Measurements from ENCODE around the gene MORF4L1. TPM values are rescaled to one million over a fixed set of nuclear protein-coding genes. Genes with fewer than 3 reads are reported as not detected.
"Not testable (repeated sequence)": the region's sequence is repeated elsewhere in the genome, so short reads cannot be mapped to it uniquely, and the experiment has no call there.

MORF4L1 gene
- total RNA-seq: 100 to 1,000 TPM; 170 TPM

GRCh38 chr15:78872155-78872971 is at the start of gene MORF4L1:
Gene MORF4L1, plus strand, starts transcription at chr15:78872890. Its CDS starts 128 bp downstream, at chr15:78873018.
- ATAC-seq (replicated peaks in 1 of 2) (peak; percentile 88 to 89), DNase-seq (peak; percentile 96 to 97)
- peaks cover 13 to 16% of the 10 kb centered on the region in 2 donors for H3K36me3 Mint-ChIP-seq (ENCODE audit: insufficient read depth in 2 of 2)
- peak within 1 kb of the TSS; percentile 89 to 91 for H3K4me3 Mint-ChIP-seq
- H3K4me1 Mint-ChIP-seq (ENCODE audit: low read depth): peaks cover 45% of the 10 kb centered on the region
- H3K27me3 Mint-ChIP-seq (ENCODE audit: low read depth): no peaks in the 10 kb centered on the region
- peak within 1 kb of the TSS; percentile 96 for H3K27ac Mint-ChIP-seq
- H3K9me3 Mint-ChIP-seq: no peaks in the 10 kb centered on the region

GRCh38 chr15:78828920-78829319 is 43.8 kb upstream of the MORF4L1 start:
- Mint-ChIP-seq H3K36me3 (ENCODE audit: insufficient read depth in 2 of 2) (no peaks in the 10 kb centered on the region), H3K27ac (no peak overlapping the region), H3K27me3 (ENCODE audit: low read depth) (peaks cover 22% of the 10 kb centered on the region), H3K4me3 (no peak overlapping the region), H3K9me3 (no peaks in the 10 kb centered on the region), H3K4me1 (ENCODE audit: low read depth) (peaks cover 12% of the 10 kb centered on the region)
- ATAC-seq (replicated peaks in 1 of 2) (no peak), DNase-seq (no peak)

GRCh38 chr15:78830514-78831228 is 42.0 kb upstream of the MORF4L1 start:
- Mint-ChIP-seq H3K27me3 (ENCODE audit: low read depth) (peaks cover 22% of the 10 kb centered on the region), H3K27ac (no peak overlapping the region), H3K4me3 (peak overlapping the region; percentile 62 to 77), H3K36me3 (ENCODE audit: insufficient read depth in 2 of 2) (no peaks in the 10 kb centered on the region), H3K9me3 (no peaks in the 10 kb centered on the region), H3K4me1 (ENCODE audit: low read depth) (peaks cover 12% of the 10 kb centered on the region)
- ATAC-seq (replicated peaks in 1 of 2): peak; percentile 57 to 64
- DNase-seq: peak in 1 of 2 donors; percentile 9

GRCh38 chr15:78831229-78832207 is 41.2 kb upstream of the MORF4L1 start:
- ATAC-seq (replicated peaks in 1 of 2): peak; percentile 22 to 32
- H3K4me3 Mint-ChIP-seq: peak overlapping the region; percentile 62 to 77

GRCh38 chr15:78836333-78836732 is 36.4 kb upstream of the MORF4L1 start:
- Mint-ChIP-seq H3K4me3 (no peak overlapping the region), H3K27me3 (ENCODE audit: low read depth) (peaks cover 22% of the 10 kb centered on the region), H3K9me3 (no peaks in the 10 kb centered on the region), H3K36me3 (ENCODE audit: insufficient read depth in 2 of 2) (no peaks in the 10 kb centered on the region), H3K27ac (no peak overlapping the region), H3K4me1 (ENCODE audit: low read depth) (peaks cover 4% of the 10 kb centered on the region)
- DNase-seq (no peak), ATAC-seq (replicated peaks in 1 of 2) (no peak)

More at GRCh38 chr15:78831229-78832207, 41.2 kb upstream of the MORF4L1 start:
- DNase-seq: no peak
- Mint-ChIP-seq H3K36me3 (ENCODE audit: insufficient read depth in 2 of 2) (no peaks in the 10 kb centered on the region), H3K9me3 (no peaks in the 10 kb centered on the region), H3K27me3 (ENCODE audit: low read depth) (peaks cover 22% of the 10 kb centered on the region), H3K27ac (no peak overlapping the region), H3K4me1 (ENCODE audit: low read depth) (peaks cover 12% of the 10 kb centered on the region)

GRCh38 chr15:78837131-78837530 is 35.6 kb upstream of the MORF4L1 start:
- H3K27ac Mint-ChIP-seq: no peak overlapping the region
- H3K27me3 Mint-ChIP-seq (ENCODE audit: low read depth): peaks cover 14% of the 10 kb centered on the region
- no peak overlapping the region for H3K4me3 Mint-ChIP-seq
- no peaks in the 10 kb centered on the region for H3K36me3 Mint-ChIP-seq (ENCODE audit: insufficient read depth in 2 of 2)
- no peaks in the 10 kb centered on the region for H3K4me1 Mint-ChIP-seq (ENCODE audit: low read depth)
- no peaks in the 10 kb centered on the region for H3K9me3 Mint-ChIP-seq
- ATAC-seq (replicated peaks in 1 of 2) (no peak), DNase-seq (no peak)

- Mint-ChIP-seq H3K4me3 (no peak overlapping the region), H3K9me3 (no peaks in the 10 kb centered on the region), H3K36me3 (ENCODE audit: insufficient read depth in 2 of 2) (no peaks in the 10 kb centered on the region), H3K4me1 (ENCODE audit: low read depth) (no peaks in the 10 kb centered on the region), H3K27me3 (ENCODE audit: low read depth) (peaks cover 10% of the 10 kb centered on the region), H3K27ac (no peak overlapping the region)
- DNase-seq (no peak), ATAC-seq (replicated peaks in 1 of 2) (no peak)
These were observed 35.1 kb upstream of the MORF4L1 start for GRCh38 chr15:78837543-78837942.

- Mint-ChIP-seq H3K36me3 (ENCODE audit: insufficient read depth in 2 of 2) (no peaks in the 10 kb centered on the region), H3K27me3 (ENCODE audit: low read depth) (peaks cover under 1% of the 10 kb centered on the region), H3K9me3 (no peaks in the 10 kb centered on the region), H3K27ac (no peak overlapping the region), H3K4me1 (ENCODE audit: low read depth) (no peaks in the 10 kb centered on the region), H3K4me3 (no peak overlapping the region)
- no peak for DNase-seq
- no peak for ATAC-seq (replicated peaks in 1 of 2)
These were observed 34.2 kb upstream of the MORF4L1 start for GRCh38 chr15:78838489-78838888.

GRCh38 chr15:78839151-78839550 is 33.5 kb upstream of the MORF4L1 start:
- ATAC-seq (replicated peaks in 1 of 2); H3K4me1 Mint-ChIP-seq (ENCODE audit: low read depth); H3K27me3 Mint-ChIP-seq (ENCODE audit: low read depth); DNase-seq; H3K27ac Mint-ChIP-seq; H3K9me3 Mint-ChIP-seq; H3K4me3 Mint-ChIP-seq; H3K36me3 Mint-ChIP-seq (ENCODE audit: insufficient read depth in 2 of 2): not testable (repeated sequence)

GRCh38 chr15:78840661-78841375 is 31.9 kb upstream of the MORF4L1 start:
- Mint-ChIP-seq H3K27ac (no peak overlapping the region), H3K27me3 (ENCODE audit: low read depth) (no peaks in the 10 kb centered on the region)

GRCh38 chr15:78841376-78841706 is 31.3 kb upstream of the MORF4L1 start:
- no peak for DNase-seq
- H3K27me3 Mint-ChIP-seq (ENCODE audit: low read depth): no peaks in the 10 kb centered on the region
- no peak for ATAC-seq (replicated peaks in 1 of 2)
- no peaks in the 10 kb centered on the region for H3K9me3 Mint-ChIP-seq
- no peak overlapping the region for H3K4me3 Mint-ChIP-seq
- no peak overlapping the region for H3K27ac Mint-ChIP-seq
- no peaks in the 10 kb centered on the region for H3K4me1 Mint-ChIP-seq (ENCODE audit: low read depth)
- no peaks in the 10 kb centered on the region for H3K36me3 Mint-ChIP-seq (ENCODE audit: insufficient read depth in 2 of 2)

More at GRCh38 chr15:78840661-78841375, 31.9 kb upstream of the MORF4L1 start:
- H3K36me3 Mint-ChIP-seq (ENCODE audit: insufficient read depth in 2 of 2): no peaks in the 10 kb centered on the region
- H3K4me3 Mint-ChIP-seq: no peak overlapping the region
- no peaks in the 10 kb centered on the region for H3K4me1 Mint-ChIP-seq (ENCODE audit: low read depth)
- DNase-seq: no peak
- H3K9me3 Mint-ChIP-seq: no peaks in the 10 kb centered on the region
- ATAC-seq (replicated peaks in 1 of 2): no peak

GRCh38 chr15:78841891-78842290 is 30.8 kb upstream of the MORF4L1 start:
- no peaks in the 10 kb centered on the region for H3K27me3 Mint-ChIP-seq (ENCODE audit: low read depth)
- H3K36me3 Mint-ChIP-seq (ENCODE audit: insufficient read depth in 2 of 2): no peaks in the 10 kb centered on the region
- no peaks in the 10 kb centered on the region for H3K9me3 Mint-ChIP-seq
- ATAC-seq (replicated peaks in 1 of 2): no peak
- H3K4me1 Mint-ChIP-seq (ENCODE audit: low read depth): no peaks in the 10 kb centered on the region
- no peak for DNase-seq
- H3K4me3 Mint-ChIP-seq: no peak overlapping the region
- no peak overlapping the region for H3K27ac Mint-ChIP-seq
